Adrenal gland (tissue), 12 donors: Measurements from ENCODE around the gene CHD1. TPM values are rescaled to one million over a fixed set of nuclear protein-coding genes. Genes with fewer than 3 reads are reported as not detected.

Experiments used
- DNase-seq, 7 donors: peaks; one replicate each; pipeline ENCODE4 v3.0.0-alpha.2; 2019 to 2020
- H3K27ac ChIP-seq, 5 donors: fragments of 200-600 bp; sonication (generic) in 4 of 5; 1 replicate in 3 of 5; 2 replicates in 2 of 5; pipeline versions ENCODE4 v1.5.1 to v1.8.0; 2016 to 2020; ENCODE audit warnings: mild to moderate bottlenecking in 1 of 5
- H3K27me3 ChIP-seq: fragments of 200-600 bp; 2 replicates; pipeline ENCODE4 v1.8.0; 2021
- H3K36me3 ChIP-seq, 2 donors: fragments of 200-600 bp; replicated peaks in 1 of 2; 1 replicate in 1 of 2; 2 replicates in 1 of 2; pipeline versions ENCODE4 v1.5.1 to v1.8.0; 2018 to 2022
- H3K4me1 ChIP-seq, 2 donors: fragments of 200-600 bp; replicated peaks in 1 of 2; 1 replicate in 1 of 2; 2 replicates in 1 of 2; pipeline versions ENCODE4 v1.5.1 to v1.8.0; 2018 to 2021
- H3K4me3 ChIP-seq, 4 donors: fragments of 200-600 bp; sonication (generic) in 3 of 4; one replicate each; pipeline ENCODE4 v1.5.1; 2016 to 2018
- H3K9me3 ChIP-seq, 3 donors: fragments of 200-600 bp; sonication (generic) in 1 of 3; replicated peaks in 1 of 3; 1 replicate in 2 of 3; 2 replicates in 1 of 3; pipeline versions ENCODE4 v1.5.1 to v1.8.0; 2016 to 2021
- POLR2A ChIP-seq, 2 donors: fragments of 450-650 bp; IDR thresholded peaks; one replicate each; pipeline ENCODE4 v1.6.1; 2017; ENCODE audit warnings: antibody characterized with exemption in 2 of 2, mild to moderate bottlenecking in 2 of 2, moderate library complexity in 1 of 2
- WGBS, 4 donors: extraction: QIAGEN DNeasy Blood & Tissue Kit in 2 of 4; methylation state at CpG; one replicate each; pipeline versions ENCODE4 v1.1.5 to v1.1.7; 2013 to 2017; 5-methylcytosine and 5-hydroxymethylcytosine counted together
- intact Hi-C, 2 donors: fragments of 100-400 bp; cut with DNase I; formaldehyde crosslinking; loops; one replicate each; pipeline versions ENCODE4 v1.14.1 to v1.15.0; 2022 to 2023
- polyA plus RNA-seq, 3 donors: library from polyadenylated mRNA; stranded (reverse); fragments of 200-250 nt in 2 of 3; fragments of 350-450 nt in 1 of 3; fragmentation: Illumina TruSeq in 1 of 3; extraction: RNeasy Lipid Tissue Mini Kit (QIAGEN cat#74804) in 1 of 3; gene quantifications; one replicate each; pipeline ENCODE4 v1.2.3, GENCODE V29; 2013 to 2014
- total RNA-seq, 9 donors: library from RNA; depleted of rRNA in 4 of 9; stranded (reverse); fragments of >200 nt in 4 of 9; fragments of 120-200 nt in 1 of 9; fragmentation: NEBNext Ultra II Directional in 1 of 9; extraction: Animal tissue kit (Norgen Biotek cat#: 25700) in 1 of 9; gene quantifications; one replicate each; pipeline versions ENCODE4 v1.1.0 to v1.2.4, GENCODE V29; 2013 to 2023
- TF ChIP-seq, protein P1 (sequence below), 6 experiments: fragments of 450-650 bp in 4 of 6; fragments of 200-600 bp in 2 of 6; sonication (generic) in 1 of 6; IDR thresholded peaks; 1 replicate in 5 of 6; 2 replicates in 1 of 6; pipeline versions ENCODE4 v1.5.1 to v1.8.0; 2016 to 2021; ENCODE audit warnings: antibody characterized with exemption in 6 of 6, mild to moderate bottlenecking in 2 of 6, moderate library complexity in 1 of 6
- donor health status: healthy with polysubstance abuse.
- donor health status: Bipolar disorder and iron deficiency.
- donor health status: DM: yes; HTN: yes; CAD: no.
- donor health status: DM: no; HTN: no; CAD: no.
- donor health status: DM: no; HTN: no; CAD: no.
- donor health status: DM: yes; HTN: yes; CAD: no.

CHD1 gene
- total and polyA plus RNA-seq, 12 donors, result 16.0 to 64.9 (median 27.9) TPM

- Histone ChIP-seq H3K27ac (no peak overlapping the region), H3K9me3 (no peaks in the 10 kb centered on the region), H3K4me1 (no peaks in the 10 kb centered on the region), H3K27me3 (no peaks in the 10 kb centered on the region), H3K4me3 (no peak overlapping the region), H3K36me3 (no peaks in the 10 kb centered on the region)
- no peak for DNase-seq
- TF ChIP-seq POLR2A (IDR thresholded peaks at IDR 0.05), result no peak
- TF ChIP-seq, protein P1, sequence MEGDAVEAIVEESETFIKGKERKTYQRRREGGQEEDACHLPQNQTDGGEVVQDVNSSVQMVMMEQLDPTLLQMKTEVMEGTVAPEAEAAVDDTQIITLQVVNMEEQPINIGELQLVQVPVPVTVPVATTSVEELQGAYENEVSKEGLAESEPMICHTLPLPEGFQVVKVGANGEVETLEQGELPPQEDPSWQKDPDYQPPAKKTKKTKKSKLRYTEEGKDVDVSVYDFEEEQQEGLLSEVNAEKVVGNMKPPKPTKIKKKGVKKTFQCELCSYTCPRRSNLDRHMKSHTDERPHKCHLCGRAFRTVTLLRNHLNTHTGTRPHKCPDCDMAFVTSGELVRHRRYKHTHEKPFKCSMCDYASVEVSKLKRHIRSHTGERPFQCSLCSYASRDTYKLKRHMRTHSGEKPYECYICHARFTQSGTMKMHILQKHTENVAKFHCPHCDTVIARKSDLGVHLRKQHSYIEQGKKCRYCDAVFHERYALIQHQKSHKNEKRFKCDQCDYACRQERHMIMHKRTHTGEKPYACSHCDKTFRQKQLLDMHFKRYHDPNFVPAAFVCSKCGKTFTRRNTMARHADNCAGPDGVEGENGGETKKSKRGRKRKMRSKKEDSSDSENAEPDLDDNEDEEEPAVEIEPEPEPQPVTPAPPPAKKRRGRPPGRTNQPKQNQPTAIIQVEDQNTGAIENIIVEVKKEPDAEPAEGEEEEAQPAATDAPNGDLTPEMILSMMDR (IDR thresholded peaks at IDR 0.05), result peak; percentile 28 to 60 (median 50)
- intact Hi-C loops, result no loop called here
- 28 to 41% (median 36%) methylated on average over 1 of the region's 1 CpG for WGBS, 4 donors
Observed at GRCh38 chr5:98827161-98827560, 101.6 kb downstream of the CHD1 start.

DNA sequence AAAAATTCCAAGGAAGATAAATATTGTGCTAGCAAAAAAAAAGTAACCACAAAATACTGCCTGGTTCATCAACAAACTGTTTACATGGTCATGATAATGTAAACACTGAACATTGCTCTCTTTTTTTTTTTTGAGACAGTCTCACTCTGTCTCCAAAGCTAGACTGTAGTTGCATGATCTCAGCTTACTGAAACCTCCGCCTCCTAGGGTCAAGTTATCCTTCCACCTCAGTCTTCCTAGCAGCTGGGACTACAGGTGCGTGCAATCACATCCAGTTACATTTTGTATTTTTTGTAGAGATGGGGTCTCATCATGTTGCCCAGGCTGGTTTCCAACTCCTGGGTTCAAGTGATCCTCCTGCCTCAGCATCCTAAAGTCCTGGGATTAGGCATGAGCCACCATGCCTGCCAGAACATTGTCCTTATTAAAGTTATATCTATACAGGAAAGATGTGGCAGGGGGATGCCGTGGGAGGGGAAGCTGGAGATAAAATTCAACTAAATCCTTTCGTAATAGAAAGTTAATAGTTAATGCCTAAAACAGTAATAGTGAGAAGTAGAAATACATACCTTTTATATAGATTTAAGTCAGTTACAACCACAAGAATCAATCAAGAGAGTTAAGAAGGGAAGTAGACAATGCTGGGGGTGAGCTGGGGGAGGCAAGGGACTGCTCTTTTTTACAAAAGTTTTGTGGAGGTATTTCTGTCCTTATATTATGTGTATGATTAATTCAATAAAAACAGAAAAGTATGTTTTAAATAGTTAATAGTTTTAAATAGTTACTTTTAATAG is 103.0 kb downstream of the CHD1 start:
- Histone ChIP-seq H3K27me3 (no peaks in the 10 kb centered on the region), H3K4me1 (no peaks in the 10 kb centered on the region), H3K9me3 (peaks cover 0 to 6% (median 3%) of the 10 kb centered on the region in 3 donors), H3K27ac (no peak overlapping the region), H3K36me3 (no peaks in the 10 kb centered on the region), H3K4me3 (no peak overlapping the region)
- TF ChIP-seq, protein P1 (IDR thresholded peaks at IDR 0.05), result no peak
- TF ChIP-seq POLR2A (IDR thresholded peaks at IDR 0.05), result no peak
- no peak for DNase-seq
- WGBS, 4 donors, result 84 to 96% (median 87%) methylated on average over 4 of the region's 4 CpGs
- intact Hi-C loops, result no loop called here

- no peak overlapping the region for H3K27ac ChIP-seq
- WGBS, 4 donors, result 85 to 88% (median 88%) methylated on average over 6 of the region's 6 CpGs
- peaks cover 0 to 6% (median 5%) of the 10 kb centered on the region in 3 donors for H3K9me3 ChIP-seq
- H3K27me3 ChIP-seq, result no peaks in the 10 kb centered on the region
- no peaks in the 10 kb centered on the region for H3K4me1 ChIP-seq
- DNase-seq, result peak in 1 of 7 donors; percentile 7
- H3K4me3 ChIP-seq, result no peak overlapping the region
- H3K36me3 ChIP-seq, result no peaks in the 10 kb centered on the region
- TF ChIP-seq, protein P1 (IDR thresholded peaks at IDR 0.05), result no peak
- no peak for TF ChIP-seq POLR2A (IDR thresholded peaks at IDR 0.05)
- intact Hi-C loops, result no loop called here
Observed at GRCh38 chr5:98816582-98817222, 112.1 kb downstream of the CHD1 start.

DNA sequence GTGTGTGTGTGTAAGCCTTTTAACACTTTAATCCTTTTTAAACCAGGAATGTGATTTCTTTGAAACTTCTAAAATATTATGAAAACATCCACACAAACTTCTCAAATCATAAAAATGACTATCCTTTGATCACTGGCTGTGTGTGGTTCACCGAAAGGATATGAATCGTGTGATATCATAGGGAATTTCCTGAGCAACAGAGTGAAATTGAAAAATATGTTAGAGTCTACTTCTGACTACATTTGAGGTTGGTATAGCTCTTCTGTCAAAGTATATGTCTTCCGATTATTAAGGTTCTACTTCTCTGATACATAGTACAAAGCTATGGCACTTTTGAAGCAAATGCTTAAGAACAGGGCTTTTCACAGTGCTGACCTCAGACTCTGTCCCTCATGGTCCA is 115.1 kb downstream of the CHD1 start:
- Histone ChIP-seq H3K9me3 (no peaks in the 10 kb centered on the region), H3K27me3 (no peaks in the 10 kb centered on the region), H3K36me3 (no peaks in the 10 kb centered on the region), H3K4me3 (no peak overlapping the region), H3K27ac (no peak overlapping the region), H3K4me1 (no peaks in the 10 kb centered on the region)
- no peak for DNase-seq
- 88 to 97% (median 92%) methylated on average over 3 of the region's 3 CpGs for WGBS, 4 donors
- TF ChIP-seq POLR2A (IDR thresholded peaks at IDR 0.05), result no peak
- TF ChIP-seq, protein P1 (IDR thresholded peaks at IDR 0.05), result no peak
- intact Hi-C loops, result no loop called here
